NCI-H460 (cell line): Measurements from ENCODE around the gene SLX9. TPM values are rescaled to one million over a fixed set of nuclear protein-coding genes. Genes with fewer than 3 reads are reported as not detected.

Experiments used
- DNase-seq: peaks from one replicate; pipeline ENCODE4 v3.0.0-alpha.2; 2016; ENCODE audit warnings: low read depth; ENCODE audit errors: extremely low read depth
- total RNA-seq: library from RNA; depleted of rRNA; stranded (reverse); fragments of >200 nt; shearing (Covaris generic); gene quantifications from 2 replicates; pipeline ENCODE4 v1.2.3, GENCODE V29; 2014

Gene SLX9
- total RNA-seq, 1 experiment from 2014 or later, result 37.3 TPM

DNA sequence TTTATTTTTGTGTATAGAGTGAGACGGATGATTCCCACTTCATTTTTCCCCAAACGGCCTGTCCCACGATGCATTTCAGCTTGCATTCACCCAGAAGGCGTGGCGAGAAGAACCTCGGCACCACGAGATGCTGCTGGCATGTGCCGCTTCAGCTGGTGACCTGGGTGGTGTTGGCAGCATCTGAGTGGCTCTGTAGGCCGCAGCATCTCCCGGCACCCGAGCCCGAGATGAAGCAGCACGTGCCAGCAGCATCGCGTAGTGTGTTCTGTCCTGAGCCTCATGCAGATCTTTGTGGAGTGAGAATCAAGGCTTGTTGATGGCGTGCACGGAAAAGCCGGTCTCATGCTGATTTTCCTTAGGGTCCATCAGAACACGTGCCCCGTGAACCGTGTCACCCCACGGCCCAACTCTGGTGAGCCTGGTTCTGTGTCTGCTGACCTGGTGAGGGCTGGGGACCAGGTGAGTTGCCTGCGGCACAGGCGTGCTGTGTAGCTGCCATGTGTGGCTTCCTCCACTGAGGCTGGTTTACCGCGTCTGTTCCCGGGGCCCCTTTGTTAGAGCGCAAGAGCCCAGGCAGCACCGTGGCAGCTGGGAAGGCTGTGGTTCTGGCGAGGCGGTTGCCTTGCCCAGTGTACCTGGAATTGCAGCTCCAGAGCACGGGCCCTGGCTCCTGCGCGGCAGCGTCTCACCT, 16.7 kb downstream of the SLX9 start:
- no peak for DNase-seq

- DNase-seq, result no peak
These were observed 17.4 kb downstream of the SLX9 start for GRCh38 chr21:44957047-44957831.

DNA sequence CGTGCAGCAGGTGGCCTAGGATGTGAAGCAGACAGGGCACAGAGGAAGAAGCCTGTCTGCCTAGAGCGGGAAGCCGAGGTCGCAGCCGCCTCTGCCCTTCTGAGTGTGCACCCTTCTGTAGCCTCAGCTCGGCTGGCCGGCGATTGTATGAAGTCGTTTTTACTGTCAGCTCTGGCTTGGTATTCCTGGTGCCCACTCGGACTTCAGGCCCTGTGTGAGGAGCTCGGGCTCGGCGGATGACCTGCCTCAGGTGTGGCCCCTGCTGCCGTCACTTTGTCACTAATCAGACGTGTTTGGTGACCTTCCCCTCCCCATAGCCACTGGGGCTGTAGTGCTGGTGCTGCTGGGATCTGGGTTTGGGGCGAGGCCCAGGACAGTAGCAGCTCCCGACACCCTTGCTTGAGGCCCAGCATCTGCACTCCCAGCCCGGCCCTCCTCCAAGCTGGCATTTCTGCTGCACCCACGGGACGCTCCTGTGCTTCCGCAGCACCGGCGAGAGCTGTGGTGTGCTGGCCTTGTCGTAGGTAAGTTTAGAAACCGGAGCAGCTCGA, 18.1 kb downstream of the SLX9 start:
- no peak for DNase-seq

GRCh38 chr21:44958471-44959191, 18.8 kb downstream of the SLX9 start:
- DNase-seq, result no peak

DNA sequence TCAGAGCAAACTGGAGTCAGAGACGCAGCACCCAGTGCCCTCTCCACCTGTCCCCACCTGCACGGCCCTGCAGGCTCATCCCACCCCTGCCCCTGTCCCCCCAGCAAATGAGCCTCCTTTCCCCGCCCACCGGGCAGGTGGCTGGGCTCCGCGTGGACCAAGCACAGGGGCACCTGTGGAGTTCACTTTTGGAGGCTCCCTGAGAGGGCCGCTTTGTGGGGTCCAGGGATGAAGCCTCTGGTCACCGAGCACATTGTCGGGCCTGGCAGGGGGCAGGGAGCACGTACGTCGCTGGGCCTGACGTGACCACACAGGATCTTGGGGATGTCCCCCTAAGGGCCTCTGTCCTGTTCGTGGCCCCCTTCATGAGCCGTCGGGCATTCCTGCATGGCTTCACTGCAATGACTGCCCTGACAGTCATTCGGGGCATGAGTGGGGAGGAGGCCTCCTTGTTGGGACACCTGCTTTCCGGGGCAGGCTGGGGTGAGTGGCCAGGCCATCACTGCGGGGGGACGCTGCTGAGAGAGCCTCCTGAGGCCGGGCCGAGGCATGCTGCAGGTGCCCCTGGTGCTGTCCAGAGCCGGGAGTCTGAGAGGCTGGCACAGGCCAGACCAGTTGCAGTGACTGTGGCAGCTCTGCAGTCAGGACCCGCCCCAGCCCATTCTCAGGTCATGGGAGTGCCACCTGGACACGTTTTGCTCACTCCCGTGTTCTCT, 19.7 kb downstream of the SLX9 start:
- no peak for DNase-seq

DNA sequence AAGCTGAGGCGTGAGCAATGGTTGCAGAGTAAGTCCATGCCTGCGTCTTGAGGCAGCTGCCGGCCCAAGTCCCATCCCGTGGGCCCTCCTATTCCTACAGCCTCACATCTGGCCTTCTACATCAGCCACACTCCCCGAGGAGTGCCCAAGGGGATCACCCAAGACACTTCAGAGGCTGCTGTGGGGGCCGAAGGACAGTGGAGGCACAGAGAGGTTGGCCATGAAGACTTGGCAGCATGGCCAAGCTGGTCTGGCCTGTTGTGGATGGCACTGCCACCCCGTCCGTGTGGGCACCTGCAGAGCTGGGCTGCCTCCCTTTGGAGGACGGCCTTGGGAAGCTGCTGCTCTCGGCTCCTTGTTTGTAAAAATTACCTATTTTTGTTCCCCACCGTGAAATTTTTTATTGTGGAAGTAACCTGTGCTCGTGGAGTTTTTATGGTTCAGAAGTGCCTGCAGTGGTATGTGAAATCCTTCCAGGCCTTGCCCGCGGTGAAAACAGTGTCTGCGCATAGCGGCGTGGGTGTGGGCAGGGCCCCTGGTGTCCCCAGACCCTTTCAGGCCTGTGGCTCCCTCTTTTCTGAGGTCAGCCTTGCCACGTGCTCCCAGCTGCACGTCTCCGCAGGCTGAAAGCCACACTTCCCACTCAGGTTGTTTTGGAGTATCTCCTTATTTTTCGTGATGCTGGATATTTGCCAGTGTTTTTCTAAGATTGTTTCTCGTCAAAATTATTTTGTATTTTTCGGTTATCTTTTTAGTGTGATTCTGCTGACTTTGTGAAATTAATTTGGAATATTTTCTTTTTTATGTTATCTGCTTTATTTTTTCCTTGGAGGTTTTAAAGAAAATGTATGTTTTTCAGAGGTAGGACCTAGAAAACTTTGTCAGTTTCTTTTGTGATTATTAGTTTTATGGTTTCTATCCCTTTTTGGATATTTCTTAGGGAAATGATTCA, 20.6 kb downstream of the SLX9 start:
- no peak for DNase-seq

DNA sequence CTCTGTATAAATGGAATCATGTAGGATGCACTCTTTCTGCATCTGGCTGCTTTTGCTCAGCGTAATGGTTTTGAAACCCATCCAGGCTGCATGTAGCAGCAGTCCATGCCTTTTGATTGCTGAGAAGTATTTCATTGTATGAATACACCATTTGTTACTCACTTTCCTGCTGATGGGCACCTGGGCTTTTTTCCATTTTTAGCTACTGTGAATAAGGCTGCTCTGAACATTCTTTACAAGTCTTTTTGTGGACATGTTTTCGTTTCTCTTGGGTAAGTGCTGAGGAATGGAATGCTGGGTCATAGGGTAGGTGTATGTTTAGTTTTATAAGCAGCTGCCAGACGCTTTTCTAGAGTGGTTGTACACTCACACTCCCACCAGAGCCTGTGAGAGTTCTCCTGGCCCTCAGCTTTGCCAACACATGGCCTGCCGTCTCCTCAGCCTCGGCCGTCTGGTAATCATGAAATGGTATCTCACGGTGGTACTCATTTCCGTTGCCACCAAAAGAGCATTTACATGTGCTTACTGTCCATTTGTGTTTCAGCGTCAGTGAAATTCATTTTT, 22.7 kb downstream of the SLX9 start:
- no peak for DNase-seq

DNA sequence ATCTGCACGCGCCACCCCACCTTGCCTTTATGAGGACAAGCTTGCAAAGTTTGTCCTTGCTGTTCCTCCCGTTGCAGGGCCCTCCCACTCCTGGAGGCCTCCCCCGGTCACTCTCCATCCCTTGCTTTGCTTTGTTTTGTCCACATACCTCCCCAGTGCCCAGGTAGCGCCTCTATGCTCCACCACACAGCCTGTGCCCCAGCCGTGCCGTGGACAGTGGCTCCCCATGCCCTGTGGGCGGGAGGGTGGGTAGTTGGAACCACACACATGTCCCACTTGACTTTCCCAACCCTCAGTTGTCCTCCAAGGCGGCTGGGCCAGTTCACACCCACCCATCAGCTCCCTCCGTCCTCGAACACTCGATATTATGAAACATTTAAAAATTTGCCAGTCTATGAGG, 24.6 kb downstream of the SLX9 start:
- no peak for DNase-seq

- no peak for DNase-seq
These were observed 25.6 kb downstream of the SLX9 start for GRCh38 chr21:44965251-44966022.

DNA sequence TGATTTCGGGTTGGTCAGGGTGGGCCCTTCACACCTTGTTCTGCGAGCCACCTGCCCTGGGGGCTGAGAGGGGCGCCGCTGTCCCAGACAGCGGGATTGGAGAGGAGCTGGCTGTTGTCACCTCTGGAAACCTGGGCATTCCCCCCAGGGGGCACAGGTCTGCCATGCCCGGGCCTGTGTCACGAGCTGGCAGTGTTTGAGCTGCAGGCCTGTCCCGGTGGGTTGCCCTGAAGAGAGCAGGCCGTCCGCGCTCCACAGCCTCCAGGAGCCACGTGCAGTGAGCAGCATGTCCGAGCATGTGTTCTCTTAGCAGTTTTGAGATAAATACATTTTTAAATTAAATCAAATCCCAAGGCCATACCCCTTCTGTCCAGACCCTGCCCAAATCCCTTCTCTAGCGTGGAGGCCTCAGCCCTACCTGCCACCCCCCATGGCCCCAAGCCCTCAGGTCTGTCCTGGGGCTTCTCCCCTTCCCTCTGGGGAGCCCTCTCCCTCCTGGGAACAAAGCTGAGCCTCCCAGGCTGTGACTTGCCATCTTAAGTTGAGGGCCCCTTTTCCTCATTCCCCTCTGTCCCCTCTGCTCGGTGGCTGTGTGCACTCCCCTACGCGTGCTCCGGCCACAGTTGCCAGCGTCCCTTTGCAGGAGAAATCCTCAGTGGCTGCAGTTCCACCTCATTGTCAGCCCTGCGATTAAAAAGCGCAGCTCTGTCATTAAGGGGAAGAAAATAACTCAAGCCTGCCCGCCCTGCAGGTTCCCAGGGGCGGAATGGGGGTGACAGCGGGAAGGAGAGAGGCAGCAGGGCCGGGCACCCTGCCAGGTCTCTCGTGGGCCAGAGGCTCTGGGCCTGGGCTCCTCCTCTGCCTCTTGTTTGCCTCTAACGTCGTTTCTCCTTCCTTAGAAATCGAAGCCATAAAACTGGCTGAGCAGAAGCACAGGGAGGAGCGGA, 26.6 kb downstream of the SLX9 start:
- DNase-seq, result no peak

DNA sequence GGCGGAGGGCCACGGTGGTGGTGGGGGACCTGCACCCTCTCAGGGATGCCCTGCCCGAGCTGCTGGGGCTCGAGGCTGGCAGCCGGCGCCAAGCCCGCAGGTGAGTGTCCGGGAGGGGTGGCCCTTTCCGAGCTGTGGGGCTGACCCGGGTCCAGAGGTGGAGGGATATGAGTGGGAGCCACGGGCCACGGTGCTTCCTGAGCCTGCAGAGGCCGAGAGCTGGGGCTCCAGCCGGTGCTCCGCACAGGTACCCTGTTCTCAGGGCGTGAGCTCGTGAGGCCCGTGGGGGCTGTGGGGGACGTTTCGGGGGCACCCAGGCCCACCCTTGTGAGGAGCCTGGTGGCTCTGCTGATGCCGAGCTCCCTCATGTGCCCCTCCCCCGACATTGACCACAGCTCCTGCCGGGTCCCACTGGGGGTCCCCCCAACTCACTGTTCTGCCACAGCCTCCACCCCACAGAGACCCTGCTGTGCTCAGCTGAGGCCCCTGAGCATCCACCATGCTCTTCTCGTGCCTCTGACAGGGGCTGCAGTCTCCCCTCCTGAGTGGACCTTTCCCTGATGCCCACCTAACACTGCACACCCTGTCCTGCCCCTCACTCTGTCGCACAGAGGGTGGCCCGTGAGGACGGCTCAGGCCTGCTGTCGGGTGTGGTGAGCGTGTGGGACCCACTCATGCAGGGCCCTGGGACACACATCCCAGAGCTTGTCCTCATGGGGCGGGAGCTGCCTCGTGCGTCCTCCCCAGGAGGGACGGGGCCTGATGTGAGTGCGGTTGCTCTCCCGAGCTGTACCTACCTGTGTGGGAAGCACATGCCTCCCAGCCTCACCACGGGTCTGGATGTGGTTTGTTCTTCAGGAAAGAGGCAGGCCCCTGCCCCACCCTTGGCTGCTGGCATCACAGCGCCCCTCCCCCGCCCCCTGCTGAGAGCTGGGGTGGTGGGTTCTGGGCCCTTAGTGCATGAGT, 27.5 kb downstream of the SLX9 start:
- no peak for DNase-seq

- no peak for DNase-seq
These were observed 29.3 kb downstream of the SLX9 start for GRCh38 chr21:44969066-44969670.

GRCh38 chr21:44969931-44970755, 30.3 kb downstream of the SLX9 start:
- DNase-seq, result no peak

DNA sequence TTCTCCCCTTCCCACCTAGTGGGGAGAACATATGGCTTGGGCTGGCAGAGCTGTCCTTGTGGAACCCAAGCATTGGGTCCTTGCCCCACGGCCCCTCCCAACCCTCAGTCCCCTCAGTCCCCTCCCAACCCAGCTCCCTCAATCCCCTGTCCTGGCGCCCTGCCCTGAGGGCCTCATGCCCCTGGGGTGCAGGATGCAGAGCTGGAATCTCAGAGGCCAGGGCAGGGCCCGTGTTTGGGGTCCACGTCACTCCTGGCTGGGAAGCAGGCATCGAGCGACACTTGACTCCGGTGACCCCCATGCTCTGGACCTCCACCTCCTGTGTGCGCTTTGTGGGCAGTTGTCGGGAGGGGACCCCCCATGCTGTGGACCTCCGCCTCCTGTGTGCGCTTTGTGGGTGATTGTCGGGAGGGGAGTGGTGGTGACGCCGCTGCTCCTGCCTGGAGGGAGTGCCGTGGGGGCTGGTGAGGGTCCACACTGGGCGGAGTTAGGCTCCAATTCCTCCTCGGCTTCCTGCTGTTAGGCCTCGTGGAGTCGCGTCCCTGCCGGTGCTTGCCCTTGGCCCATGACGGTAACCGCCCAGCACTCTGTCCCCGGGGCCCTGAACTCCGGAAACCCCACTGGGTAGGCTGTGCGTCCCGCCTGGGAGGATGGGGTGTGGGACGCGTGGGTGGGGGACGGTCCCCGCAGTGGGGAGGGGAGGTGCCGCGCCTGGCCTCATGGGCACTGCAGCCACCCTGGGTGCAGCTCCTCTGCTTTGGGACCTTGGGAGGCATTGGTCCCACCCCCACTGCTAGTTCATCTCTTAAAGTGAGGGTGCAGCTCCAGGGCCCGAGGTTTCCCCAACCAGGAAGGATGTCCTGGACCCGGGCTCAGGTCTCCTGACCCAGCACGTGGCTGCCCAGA, 31.2 kb downstream of the SLX9 start:
- DNase-seq, result no peak
